Vagina (tissue), 2 donors: ENCODE measurements around the gene HSBP1.

Experiments used
- POLR2A ChIP-seq, 2 donors: fragments of 450-650 bp; IDR thresholded peaks; one replicate each; pipeline ENCODE4 v1.6.1; 2017; ENCODE audit warnings: antibody characterized with exemption in 2 of 2, mild to moderate bottlenecking in 2 of 2, moderate library complexity in 2 of 2
- TF ChIP-seq, protein P1 (sequence below), 3 experiments: fragments of 450-650 bp in 2 of 3; fragments of 200-600 bp in 1 of 3; sonication (generic) in 1 of 3; IDR thresholded peaks; one replicate each; pipeline ENCODE4 v1.5.1; 2017 to 2019; ENCODE audit warnings: antibody characterized with exemption in 3 of 3, mild to moderate bottlenecking in 2 of 3, moderate library complexity in 2 of 3

DNA sequence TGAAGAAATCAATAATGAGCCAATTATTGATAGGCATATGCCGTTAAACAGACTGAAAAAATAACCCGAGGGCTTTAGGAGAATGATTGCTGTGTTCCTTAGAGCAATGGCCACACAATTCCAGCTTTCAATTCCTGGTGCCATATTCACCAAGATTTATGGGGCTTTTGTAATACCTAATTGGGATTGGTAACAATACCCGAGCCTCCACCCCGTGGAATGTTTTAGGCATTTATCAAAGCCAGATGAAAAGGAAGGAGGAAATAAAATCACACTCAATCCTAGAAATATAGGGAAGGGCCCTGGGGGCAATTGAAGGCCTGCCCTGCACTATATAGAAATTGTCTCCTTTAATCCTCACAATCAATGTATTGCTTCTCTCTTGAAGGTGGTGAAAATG is 49.0 kb downstream of the HSBP1 start:
- TF ChIP-seq, protein P1, sequence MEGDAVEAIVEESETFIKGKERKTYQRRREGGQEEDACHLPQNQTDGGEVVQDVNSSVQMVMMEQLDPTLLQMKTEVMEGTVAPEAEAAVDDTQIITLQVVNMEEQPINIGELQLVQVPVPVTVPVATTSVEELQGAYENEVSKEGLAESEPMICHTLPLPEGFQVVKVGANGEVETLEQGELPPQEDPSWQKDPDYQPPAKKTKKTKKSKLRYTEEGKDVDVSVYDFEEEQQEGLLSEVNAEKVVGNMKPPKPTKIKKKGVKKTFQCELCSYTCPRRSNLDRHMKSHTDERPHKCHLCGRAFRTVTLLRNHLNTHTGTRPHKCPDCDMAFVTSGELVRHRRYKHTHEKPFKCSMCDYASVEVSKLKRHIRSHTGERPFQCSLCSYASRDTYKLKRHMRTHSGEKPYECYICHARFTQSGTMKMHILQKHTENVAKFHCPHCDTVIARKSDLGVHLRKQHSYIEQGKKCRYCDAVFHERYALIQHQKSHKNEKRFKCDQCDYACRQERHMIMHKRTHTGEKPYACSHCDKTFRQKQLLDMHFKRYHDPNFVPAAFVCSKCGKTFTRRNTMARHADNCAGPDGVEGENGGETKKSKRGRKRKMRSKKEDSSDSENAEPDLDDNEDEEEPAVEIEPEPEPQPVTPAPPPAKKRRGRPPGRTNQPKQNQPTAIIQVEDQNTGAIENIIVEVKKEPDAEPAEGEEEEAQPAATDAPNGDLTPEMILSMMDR (IDR thresholded peaks at IDR 0.05): no peak
- TF ChIP-seq POLR2A (IDR thresholded peaks at IDR 0.05): no peak
